NT2/D1 (cell line): ENCODE measurements around the gene CCT7.
A peak's percentile ranks its signal among the peaks of the same experiment; 100 is the strongest.

ENCODE experiments used
- DNase-seq: peaks from one replicate; pipeline ENCODE4 v3.0.0-alpha.2; 2011; ENCODE audit warnings: low read depth, low spot score
- H3K27me3 ChIP-seq: 2 replicates; pipeline ENCODE4 v1.6.0; 2011; ENCODE audit warnings: mild to moderate bottlenecking; ENCODE audit not compliant: insufficient read length, insufficient read depth
- H3K36me3 ChIP-seq: 2 replicates; pipeline ENCODE4 v1.6.1; 2011; ENCODE audit warnings: mild to moderate bottlenecking, low read length, mixed read lengths; ENCODE audit not compliant: insufficient read depth, insufficient read length
- H3K4me1 ChIP-seq: 2 replicates; pipeline ENCODE4 v1.5.1; 2011; ENCODE audit not compliant: insufficient read depth, insufficient read length
- H3K4me3 ChIP-seq: 2 replicates; pipeline ENCODE4 v1.5.1; 2011; ENCODE audit warnings: low read depth; ENCODE audit not compliant: insufficient read length
- H3K9ac ChIP-seq: 2 replicates; pipeline ENCODE4 v1.6.0; 2011; ENCODE audit warnings: low read depth; ENCODE audit not compliant: insufficient read length
- H3K9me3 ChIP-seq: 2 replicates; pipeline ENCODE4 v1.5.1; 2011; ENCODE audit warnings: mild to moderate bottlenecking, low read length; ENCODE audit not compliant: insufficient read depth
- SUZ12 ChIP-seq: IDR thresholded peaks from 2 replicates; pipeline ENCODE4 v1.6.1; 2011; ENCODE audit not compliant: insufficient read length, insufficient read depth; ENCODE audit errors: extremely low read depth
- YY1 ChIP-seq: IDR thresholded peaks from 2 replicates; pipeline ENCODE4 v1.6.1; 2011; ENCODE audit not compliant: insufficient read length, insufficient read depth
- ZNF274 ChIP-seq: IDR thresholded peaks from 2 replicates; pipeline ENCODE4 v1.6.1; 2011; ENCODE audit warnings: mild to moderate bottlenecking, low read depth, low read length

CCT7 gene

DNA sequence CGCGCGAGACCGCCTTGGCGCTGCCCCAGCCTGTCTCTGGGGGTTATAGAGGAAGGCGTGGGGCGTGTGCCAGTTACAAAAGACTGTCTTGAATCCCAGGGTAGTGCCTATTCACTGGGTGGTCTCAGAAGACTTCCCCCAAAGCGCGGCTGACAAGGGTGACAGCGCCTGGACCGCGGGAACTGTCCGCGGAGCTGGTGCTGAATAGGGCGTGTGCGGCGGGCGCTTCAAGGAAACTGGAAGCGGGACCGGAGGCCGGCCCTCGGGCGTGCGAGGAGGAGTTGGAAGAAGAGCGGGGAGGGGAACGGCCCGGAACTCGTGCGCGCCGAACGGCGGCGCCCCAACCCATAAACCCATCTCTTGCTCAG lies 57.0 kb downstream of the CCT7 start:
- Histone ChIP-seq H3K4me3 (peak overlapping the region; percentile 32), H3K9me3 (no peaks in the 10 kb centered on the region), H3K36me3 (no peaks in the 10 kb centered on the region), H3K4me1 (peaks cover 5% of the 10 kb centered on the region), H3K9ac (no peak overlapping the region), H3K27me3 (peaks cover 100% of the 10 kb centered on the region)
- TF ChIP-seq SUZ12 (no peak), ZNF274 (no peak), YY1 (no peak)
- peak; percentile 64 for DNase-seq

DNA sequence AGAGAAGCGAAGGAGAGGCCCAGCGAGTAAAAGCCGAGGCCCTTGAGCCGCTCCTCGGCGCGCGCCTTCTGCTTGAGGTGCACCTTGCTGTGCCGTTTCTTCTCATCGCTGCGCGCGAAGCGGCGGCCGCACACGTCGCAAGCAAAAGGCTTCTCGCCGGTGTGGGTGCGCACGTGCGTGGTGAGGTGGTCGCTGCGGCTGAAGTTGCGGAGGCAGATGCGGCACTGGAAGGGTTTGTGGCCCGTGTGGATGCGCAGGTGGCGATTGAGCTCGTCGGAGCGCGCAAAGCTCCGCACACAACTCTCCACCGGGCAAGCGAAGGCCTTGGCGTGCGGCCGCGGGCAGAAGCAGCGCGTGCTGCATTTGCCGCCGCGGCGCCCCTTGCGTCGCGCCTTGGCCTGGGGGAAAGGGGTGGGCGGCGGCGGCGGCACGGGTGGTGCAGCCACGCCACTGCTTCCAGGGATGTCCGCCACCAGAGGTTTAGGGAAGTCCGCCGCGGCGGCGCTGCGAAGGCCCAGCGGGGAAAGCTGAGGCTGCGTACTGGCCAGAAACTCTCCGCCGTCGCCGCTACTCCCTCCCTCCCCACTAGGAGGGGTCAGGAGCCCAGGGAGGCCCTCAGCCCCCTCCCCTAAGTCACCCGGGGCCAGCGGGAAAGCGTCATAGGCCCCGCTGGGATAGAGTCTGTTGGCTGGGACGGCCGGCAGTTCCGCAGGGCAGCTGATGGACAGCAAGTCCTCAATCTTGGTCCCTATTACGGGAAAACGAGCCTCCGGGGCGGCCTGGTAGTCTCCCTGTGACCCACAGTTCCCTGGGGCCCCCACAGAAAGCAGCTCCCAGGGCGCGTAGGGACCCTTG lies 57.6 kb downstream of the CCT7 start:
- H3K36me3 ChIP-seq, result no peaks in the 10 kb centered on the region
- peaks cover 5% of the 10 kb centered on the region for H3K4me1 ChIP-seq
- peak; percentile 48 for DNase-seq
- peak overlapping the region; percentile 52 for H3K4me3 ChIP-seq
- no peak overlapping the region for H3K9ac ChIP-seq
- TF ChIP-seq ZNF274, result no peak
- TF ChIP-seq SUZ12, result peak; percentile 84
- H3K27me3 ChIP-seq, result peaks cover 100% of the 10 kb centered on the region
- no peaks in the 10 kb centered on the region for H3K9me3 ChIP-seq

DNA sequence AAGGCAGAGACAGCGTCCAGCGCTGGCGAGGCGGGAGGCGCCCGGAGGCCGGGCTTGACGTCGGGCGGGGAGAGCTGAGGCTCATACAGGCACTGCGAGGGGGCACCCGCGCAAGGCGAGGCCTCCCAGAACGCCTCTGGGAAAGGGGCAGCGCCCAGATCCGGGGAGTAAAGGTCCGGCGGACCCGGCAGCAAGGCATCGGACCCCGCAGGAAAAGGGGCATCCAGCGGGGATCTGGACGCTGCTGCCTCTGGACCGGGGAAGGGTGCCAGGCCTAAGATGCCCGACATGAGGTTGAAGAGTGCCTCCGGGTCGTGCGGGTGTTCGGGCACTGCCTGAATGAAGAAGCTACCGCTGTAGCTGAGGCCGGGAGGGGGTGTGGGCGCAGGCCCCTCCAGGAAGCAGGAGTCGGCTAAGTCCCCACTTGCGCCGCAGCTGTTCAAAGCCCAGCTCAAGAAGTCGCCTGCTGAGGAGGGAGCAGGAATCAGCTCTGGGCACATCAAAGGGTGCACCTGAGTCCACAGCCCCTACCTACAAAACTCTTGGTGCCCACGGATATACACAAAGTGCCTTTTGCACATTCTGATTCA lies 58.3 kb downstream of the CCT7 start:
- no peak overlapping the region for H3K9ac ChIP-seq
- no peaks in the 10 kb centered on the region for H3K36me3 ChIP-seq
- peaks cover 100% of the 10 kb centered on the region for H3K27me3 ChIP-seq
- no peaks in the 10 kb centered on the region for H3K9me3 ChIP-seq
- TF ChIP-seq YY1 (no peak), SUZ12 (no peak), ZNF274 (no peak)
- peak overlapping the region; percentile 52 for H3K4me3 ChIP-seq
- DNase-seq, result no peak
- peaks cover 5% of the 10 kb centered on the region for H3K4me1 ChIP-seq

DNA sequence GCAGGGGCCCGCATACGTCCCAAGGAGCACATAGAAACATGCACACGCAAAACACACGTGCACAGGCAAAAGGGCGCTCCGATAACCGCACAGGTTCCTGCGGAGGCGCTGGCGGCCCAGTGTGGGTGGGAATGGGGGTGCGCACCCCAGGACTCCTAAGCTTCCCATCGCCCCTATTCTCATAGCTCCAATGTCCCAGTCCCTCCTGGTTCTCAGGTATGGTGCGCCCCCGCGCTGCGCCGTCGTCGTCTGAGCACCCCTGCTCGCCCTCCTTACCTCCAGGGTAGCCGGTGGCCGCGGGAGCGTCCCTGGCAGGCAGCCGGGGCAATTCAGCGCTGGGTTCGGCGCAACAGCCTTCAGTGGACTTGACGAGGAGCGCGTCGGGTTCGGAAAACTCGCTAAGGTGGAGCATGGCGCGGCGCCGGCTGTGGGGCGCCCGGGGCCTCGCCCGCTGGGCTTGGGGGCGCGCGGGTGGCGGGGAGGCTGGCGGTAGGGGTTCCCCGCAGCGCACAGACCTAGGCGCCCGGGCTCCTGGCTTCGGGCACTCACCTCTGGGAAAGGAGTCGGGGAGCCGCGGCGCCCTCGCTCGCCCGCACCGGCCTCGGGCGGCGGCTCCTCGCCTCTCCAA lies 58.9 kb downstream of the CCT7 start:
- Histone ChIP-seq H3K36me3 (no peaks in the 10 kb centered on the region), H3K4me1 (peaks cover 5% of the 10 kb centered on the region), H3K9me3 (no peaks in the 10 kb centered on the region), H3K27me3 (peaks cover 100% of the 10 kb centered on the region), H3K9ac (peak overlapping the region; percentile 32), H3K4me3 (peak overlapping the region; percentile 52)
- DNase-seq, result no peak
- TF ChIP-seq ZNF274 (no peak), SUZ12 (peak; percentile 90)

DNA sequence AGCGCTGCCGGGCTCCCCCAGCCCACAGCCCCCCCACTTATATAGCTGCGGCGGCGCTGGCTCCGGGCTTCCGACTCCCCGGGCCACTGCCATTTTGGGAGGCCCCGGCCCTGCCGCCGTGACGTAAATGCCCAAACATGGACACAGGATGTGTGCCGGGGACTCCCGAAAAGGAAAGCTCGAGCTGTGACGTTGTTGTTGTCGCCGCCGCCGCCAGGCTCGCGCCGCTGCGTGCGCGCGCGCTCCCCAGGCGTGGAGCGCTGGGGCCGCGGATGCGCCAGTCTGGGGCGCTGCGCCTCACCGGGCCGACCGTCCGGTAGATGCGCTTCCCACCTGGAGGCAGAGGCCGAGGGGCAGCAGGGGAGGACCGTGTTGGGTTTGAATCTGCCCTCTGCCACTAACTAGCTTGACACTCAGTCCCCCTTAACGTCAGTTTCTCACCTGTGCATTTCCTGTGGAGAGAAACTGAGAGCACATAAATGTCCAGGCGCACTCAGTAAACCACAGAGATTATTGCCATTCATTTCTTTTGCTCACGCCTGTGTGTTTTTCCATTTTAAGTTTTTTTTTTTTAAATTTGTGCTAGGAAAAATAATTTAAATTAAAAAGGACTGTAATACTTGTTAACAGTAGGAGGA lies 59.5 kb downstream of the CCT7 start, which contains the start of gene EGR4:
Gene EGR4 (minus strand): TSS at position 15 of the 638 bp plus-strand sequence. CDS start 231 bp downstream, outside the sequence.
- peaks cover 5% of the 10 kb centered on the region for H3K4me1 ChIP-seq
- no peaks in the 10 kb centered on the region for H3K9me3 ChIP-seq
- peak within 1 kb of the TSS; percentile 52 for H3K4me3 ChIP-seq
- peak; percentile 37 for TF ChIP-seq SUZ12
- no peak for TF ChIP-seq YY1
- no peak for TF ChIP-seq ZNF274
- no peaks in the 10 kb centered on the region for H3K36me3 ChIP-seq
- peak within 1 kb of the TSS; percentile 51 for H3K9ac ChIP-seq
- peaks cover 94% of the 10 kb centered on the region for H3K27me3 ChIP-seq
- DNase-seq, result peak; percentile 65

DNA sequence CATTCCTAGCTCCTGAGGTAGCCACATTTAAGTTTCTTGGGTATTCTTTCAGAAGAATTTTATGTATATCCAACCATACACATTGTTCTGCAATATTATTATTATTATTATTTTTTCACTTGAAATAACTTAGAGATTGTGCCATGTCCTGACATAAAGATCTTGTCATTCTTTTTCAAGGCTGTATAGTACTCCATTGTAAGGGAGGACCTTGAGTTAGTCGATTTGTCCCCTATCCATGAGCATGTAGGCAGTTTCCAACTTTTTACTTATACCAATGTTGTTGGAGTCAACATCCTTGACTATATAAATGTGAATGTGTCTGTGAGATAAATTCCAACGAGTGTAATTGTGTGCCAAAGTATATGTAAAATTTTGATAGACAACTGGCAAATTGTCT lies 60.1 kb downstream of the CCT7 start:
- Histone ChIP-seq H3K9me3 (no peaks in the 10 kb centered on the region), H3K9ac (no peak overlapping the region), H3K4me3 (no peak overlapping the region)

More for the DNA sequence above, 60.1 kb downstream of the CCT7 start:
- Histone ChIP-seq H3K27me3 (peaks cover 88% of the 10 kb centered on the region), H3K36me3 (no peaks in the 10 kb centered on the region), H3K4me1 (peaks cover 5% of the 10 kb centered on the region)
- no peak for DNase-seq
- TF ChIP-seq YY1 (no peak), ZNF274 (no peak), SUZ12 (no peak)
